GM19324 (cell line): ENCODE results near the gene TENT4B.
"Not testable (repeated sequence)": the region's sequence is repeated elsewhere in the genome, so short reads cannot be mapped to it uniquely, and the experiment has no call there.

Experiments
- ATAC-seq: cut with Tn5 transposase; IDR thresholded peaks from one replicate; pipeline ENCODE4 v1.9.1; 2021; ENCODE audit warnings: mild to moderate bottlenecking, moderate library complexity; ENCODE audit not compliant: unreplicated experiment, low FRiP score

Gene TENT4B

GRCh38 chr16:50152807-50153595 is at the start of gene TENT4B:
Gene TENT4B, plus strand, starts transcription at chr16:50153306. Its CDS starts 316 bp downstream, at chr16:50153622.
- ATAC-seq: peak; percentile 91

GRCh38 chr16:50103764-50104163 is 49.3 kb upstream of the TENT4B start:
- ATAC-seq: no peak

- no peak for ATAC-seq
Observed at GRCh38 chr16:50114357-50115129, 38.6 kb upstream of the TENT4B start.

- ATAC-seq: no peak
Observed at GRCh38 chr16:50120711-50121110, 32.4 kb upstream of the TENT4B start.

- ATAC-seq: no peak
Observed at GRCh38 chr16:50121278-50121677, 31.8 kb upstream of the TENT4B start.

- peak; percentile 63 for ATAC-seq
Observed at GRCh38 chr16:50121721-50122445, 31.2 kb upstream of the TENT4B start.

GRCh38 chr16:50123417-50123816 is 29.7 kb upstream of the TENT4B start:
- no peak for ATAC-seq

- ATAC-seq: no peak
Observed at GRCh38 chr16:50124769-50125168, 28.3 kb upstream of the TENT4B start.

- ATAC-seq: no peak
Observed at GRCh38 chr16:50126183-50126582, 26.9 kb upstream of the TENT4B start.

- ATAC-seq: not testable (repeated sequence)
Observed at GRCh38 chr16:50132571-50132970, 20.5 kb upstream of the TENT4B start.

GRCh38 chr16:50133214-50133613 is 19.9 kb upstream of the TENT4B start:
- no peak for ATAC-seq

GRCh38 chr16:50136399-50136798 is 16.7 kb upstream of the TENT4B start:
- ATAC-seq: no peak

GRCh38 chr16:50137268-50137667 is 15.8 kb upstream of the TENT4B start:
- ATAC-seq: no peak

- no peak for ATAC-seq
Observed at GRCh38 chr16:50139580-50139979, 13.5 kb upstream of the TENT4B start.

GRCh38 chr16:50144211-50144610 is 8.9 kb upstream of the TENT4B start:
- ATAC-seq: no peak

GRCh38 chr16:50146479-50147435 is 6.3 kb upstream of the TENT4B start:
- ATAC-seq: no peak

- no peak for ATAC-seq
Observed at GRCh38 chr16:50151322-50151721, 1.8 kb upstream of the TENT4B start.

GRCh38 chr16:50151756-50152155 is 1.4 kb upstream of the TENT4B start:
- no peak for ATAC-seq

- peak; percentile 44 for ATAC-seq
Observed at GRCh38 chr16:50152351-50152806, 727 bp upstream of the TENT4B start.
